Activated CD4-positive, alpha-beta memory T cell treated with anti-CD3 and anti-CD28 coated beads for 36 hours (primary cell): ENCODE data around the gene TCAF1. TPM values are rescaled to one million over a fixed set of nuclear protein-coding genes. Genes with fewer than 3 reads are reported as not detected.
A peak's percentile ranks its signal among the peaks of the same experiment; 100 is the strongest.

Source experiments
- CTCF ChIA-PET: fragments of 350-600 bp; sonication (Branson Sonifier 250); formaldehyde crosslinking; loops from one replicate; lab custom pipeline; 2021; ENCODE audit warnings: antibody characterized with exemption, inconsistent platforms; lab: Charles Lee
- POLR2A ChIA-PET: fragments of 350-600 bp; sonication (Branson Sonifier 250); formaldehyde crosslinking; loops from one replicate; lab custom pipeline; 2021; ENCODE audit warnings: antibody characterized with exemption; lab: Charles Lee
- DNase-seq: peaks from one replicate; pipeline ENCODE4 v3.0.0-alpha.2; 2020
- H3K27ac Mint-ChIP-seq: one replicate; pipeline ENCODE4 v1.8.0; 2021; ENCODE audit warnings: mixed read lengths
- H3K27me3 Mint-ChIP-seq: one replicate; pipeline ENCODE4 v1.8.0; 2021; ENCODE audit warnings: mixed read lengths
- H3K36me3 Mint-ChIP-seq: one replicate; pipeline ENCODE4 v1.8.0; 2021; ENCODE audit warnings: mixed read lengths
- H3K4me1 Mint-ChIP-seq: one replicate; pipeline ENCODE4 v1.8.0; 2021; ENCODE audit warnings: low read depth, mixed read lengths
- H3K4me3 Mint-ChIP-seq: one replicate; pipeline ENCODE4 v1.8.0; 2021; ENCODE audit warnings: mild to moderate bottlenecking, mixed read lengths
- H3K9me3 Mint-ChIP-seq: one replicate; pipeline ENCODE4 v1.8.0; 2021; ENCODE audit warnings: mixed read lengths
- intact Hi-C: fragments of 100-400 bp; cut with micrococcal nuclease; formaldehyde crosslinking; loops from one replicate; pipeline ENCODE4 v1.15.1; 2023
- total RNA-seq, 2 experiments: library from RNA; stranded (reverse); gene quantifications; one replicate each; pipeline ENCODE4 v1.2.3, GENCODE V29; 2021

Gene TCAF1
- 10 to 100 TPM; 25.8 to 26.1 TPM for total RNA-seq

GRCh38 chr7:143901668-143902331, at the start of gene TCAF1:
Gene TCAF1, minus strand, starts transcription at chr7:143902176. Its CDS starts 25,568 bp downstream, at chr7:143876608.
- peak; percentile 95 for DNase-seq
- POLR2A ChIA-PET, result interaction anchor here (0.6 to 1.4 kb wide), 4 partner anchors 9 to 226 kb away, joined by 3 to 5 read pairs (median 4); no protein-coding TSS in a partner anchor
- CTCF ChIA-PET, result interaction anchor here (0.6 to 2.8 kb wide), 10 partner anchors 10 to 1048 kb away, joined by 3 to 30 read pairs (median 3); no protein-coding TSS in a partner anchor
- Mint-ChIP-seq H3K27ac (peak within 1 kb of the TSS; percentile 80), H3K27me3 (no peaks in the 10 kb centered on the region), H3K4me3 (peak within 1 kb of the TSS; percentile 86), H3K4me1 (peaks cover 25% of the 10 kb centered on the region), H3K9me3 (no peaks in the 10 kb centered on the region), H3K36me3 (no peaks in the 10 kb centered on the region)
- intact Hi-C loops, result loop anchor here (1.0 to 5.0 kb wide), 3 partner anchors 28 to 226 kb away; no protein-coding TSS in a partner anchor

GRCh38 chr7:143948733-143949132, 46.8 kb upstream of the TCAF1 start:
- intact Hi-C loops, result no loop called here
- CTCF ChIA-PET, result interaction anchor here (0.9 kb wide), 1 partner anchor 47 kb away, joined by 3 read pairs; the partner anchor contains the start of gene TCAF1
- Mint-ChIP-seq H3K4me3 (no peak overlapping the region), H3K27ac (no peak overlapping the region), H3K27me3 (peaks cover 20% of the 10 kb centered on the region), H3K4me1 (no peaks in the 10 kb centered on the region), H3K36me3 (no peaks in the 10 kb centered on the region), H3K9me3 (no peaks in the 10 kb centered on the region)
- POLR2A ChIA-PET, result no interaction called here
- DNase-seq, result no peak

- no peak overlapping the region for H3K4me3 Mint-ChIP-seq
- intact Hi-C loops, result no loop called here
Observed at GRCh38 chr7:143947111-143947510, 45.1 kb upstream of the TCAF1 start.

GRCh38 chr7:143945423-143945822, 43.4 kb upstream of the TCAF1 start:
- ChIA-PET POLR2A (no interaction called here), CTCF (no interaction called here)
- H3K36me3 Mint-ChIP-seq, result no peaks in the 10 kb centered on the region
- H3K4me3 Mint-ChIP-seq, result no peak overlapping the region
- DNase-seq, result no peak
- no peaks in the 10 kb centered on the region for H3K4me1 Mint-ChIP-seq
- no peaks in the 10 kb centered on the region for H3K9me3 Mint-ChIP-seq
- H3K27me3 Mint-ChIP-seq, result peaks cover 17% of the 10 kb centered on the region
- H3K27ac Mint-ChIP-seq, result no peak overlapping the region
- intact Hi-C loops, result no loop called here

More at GRCh38 chr7:143947111-143947510, 45.1 kb upstream of the TCAF1 start:
- H3K27ac Mint-ChIP-seq, result no peak overlapping the region
- H3K9me3 Mint-ChIP-seq, result no peaks in the 10 kb centered on the region
- POLR2A ChIA-PET, result no interaction called here
- CTCF ChIA-PET, result no interaction called here
- no peaks in the 10 kb centered on the region for H3K36me3 Mint-ChIP-seq
- no peak for DNase-seq
- no peaks in the 10 kb centered on the region for H3K4me1 Mint-ChIP-seq
- peaks cover 13% of the 10 kb centered on the region for H3K27me3 Mint-ChIP-seq

GRCh38 chr7:143938379-143939243, 36.6 kb upstream of the TCAF1 start:
- Mint-ChIP-seq H3K27me3 (peaks cover 8% of the 10 kb centered on the region), H3K4me3 (no peak overlapping the region), H3K4me1 (no peaks in the 10 kb centered on the region), H3K36me3 (no peaks in the 10 kb centered on the region), H3K9me3 (peaks cover 3% of the 10 kb centered on the region), H3K27ac (no peak overlapping the region)
- DNase-seq, result no peak
- intact Hi-C loops, result no loop called here
- POLR2A ChIA-PET, result no interaction called here
- CTCF ChIA-PET, result no interaction called here

- no peaks in the 10 kb centered on the region for H3K4me1 Mint-ChIP-seq
- ChIA-PET CTCF (no interaction called here), POLR2A (no interaction called here)
- peaks cover 4% of the 10 kb centered on the region for H3K27me3 Mint-ChIP-seq
- H3K27ac Mint-ChIP-seq, result no peak overlapping the region
- H3K9me3 Mint-ChIP-seq, result peaks cover 11% of the 10 kb centered on the region
- no peak overlapping the region for H3K4me3 Mint-ChIP-seq
- intact Hi-C loops, result no loop called here
- DNase-seq, result no peak
- H3K36me3 Mint-ChIP-seq, result peaks cover 2% of the 10 kb centered on the region
Observed at GRCh38 chr7:143936087-143937009, 34.4 kb upstream of the TCAF1 start.

GRCh38 chr7:143934526-143935325, 32.8 kb upstream of the TCAF1 start, which contains the start of gene OR2F2:
Gene OR2F2, plus strand, starts transcription at chr7:143935233. Its CDS starts 0 bp downstream, at chr7:143935233.
- no peak within 1 kb of the TSS for H3K27ac Mint-ChIP-seq
- H3K4me3 Mint-ChIP-seq, result no peak within 1 kb of the TSS
- POLR2A ChIA-PET, result no interaction called here
- intact Hi-C loops, result no loop called here
- peaks cover 11% of the 10 kb centered on the region for H3K9me3 Mint-ChIP-seq
- CTCF ChIA-PET, result no interaction called here
- H3K36me3 Mint-ChIP-seq, result peaks cover 2% of the 10 kb centered on the region
- DNase-seq, result no peak
- H3K4me1 Mint-ChIP-seq, result peaks cover under 1% of the 10 kb centered on the region
- H3K27me3 Mint-ChIP-seq, result peaks cover 4% of the 10 kb centered on the region

GRCh38 chr7:143931739-143932138, 29.8 kb upstream of the TCAF1 start:
- no peak for DNase-seq
- ChIA-PET CTCF (no interaction called here), POLR2A (no interaction called here)
- Mint-ChIP-seq H3K9me3 (peaks cover 11% of the 10 kb centered on the region), H3K4me3 (no peak overlapping the region), H3K4me1 (peaks cover 8% of the 10 kb centered on the region), H3K36me3 (peaks cover 2% of the 10 kb centered on the region), H3K27ac (no peak overlapping the region), H3K27me3 (peaks cover 3% of the 10 kb centered on the region)
- intact Hi-C loops, result no loop called here

GRCh38 chr7:143929224-143929920, 27.4 kb upstream of the TCAF1 start:
- H3K27ac Mint-ChIP-seq, result no peak overlapping the region

GRCh38 chr7:143924851-143925250, 22.9 kb upstream of the TCAF1 start:
- Mint-ChIP-seq H3K27ac (no peak overlapping the region), H3K4me3 (no peak overlapping the region), H3K36me3 (no peaks in the 10 kb centered on the region), H3K27me3 (peaks cover 9% of the 10 kb centered on the region), H3K9me3 (no peaks in the 10 kb centered on the region), H3K4me1 (peaks cover 8% of the 10 kb centered on the region)
- ChIA-PET POLR2A (no interaction called here), CTCF (no interaction called here)
- DNase-seq, result no peak
- intact Hi-C loops, result no loop called here

More at GRCh38 chr7:143929224-143929920, 27.4 kb upstream of the TCAF1 start:
- Mint-ChIP-seq H3K4me3 (no peak overlapping the region), H3K36me3 (peaks cover 2% of the 10 kb centered on the region), H3K9me3 (peaks cover 11% of the 10 kb centered on the region), H3K27me3 (no peaks in the 10 kb centered on the region), H3K4me1 (peaks cover 8% of the 10 kb centered on the region)
- ChIA-PET POLR2A (interaction anchor here (1.3 kb wide), 1 partner anchor 28 kb away, joined by 3 read pairs; no protein-coding TSS in a partner anchor), CTCF (interaction anchor here (1.2 kb wide), 1 partner anchor 28 kb away, joined by 3 read pairs; the partner anchor contains the start of gene TCAF1)
- intact Hi-C loops, result loop anchor here (1.0 kb wide), 1 partner anchor 27 kb away; the partner anchor contains the start of gene TCAF1
- DNase-seq, result peak; percentile 25
